AG20443 (cell line): ENCODE data around the gene TSPAN18.
A peak's percentile ranks its signal among the peaks of the same experiment; 100 is the strongest.

Experiments used
- DNase-seq: peaks from one replicate; pipeline ENCODE4 v3.0.0; 2012; ENCODE audit warnings: low spot score, mixed read lengths

Gene TSPAN18

DNA sequence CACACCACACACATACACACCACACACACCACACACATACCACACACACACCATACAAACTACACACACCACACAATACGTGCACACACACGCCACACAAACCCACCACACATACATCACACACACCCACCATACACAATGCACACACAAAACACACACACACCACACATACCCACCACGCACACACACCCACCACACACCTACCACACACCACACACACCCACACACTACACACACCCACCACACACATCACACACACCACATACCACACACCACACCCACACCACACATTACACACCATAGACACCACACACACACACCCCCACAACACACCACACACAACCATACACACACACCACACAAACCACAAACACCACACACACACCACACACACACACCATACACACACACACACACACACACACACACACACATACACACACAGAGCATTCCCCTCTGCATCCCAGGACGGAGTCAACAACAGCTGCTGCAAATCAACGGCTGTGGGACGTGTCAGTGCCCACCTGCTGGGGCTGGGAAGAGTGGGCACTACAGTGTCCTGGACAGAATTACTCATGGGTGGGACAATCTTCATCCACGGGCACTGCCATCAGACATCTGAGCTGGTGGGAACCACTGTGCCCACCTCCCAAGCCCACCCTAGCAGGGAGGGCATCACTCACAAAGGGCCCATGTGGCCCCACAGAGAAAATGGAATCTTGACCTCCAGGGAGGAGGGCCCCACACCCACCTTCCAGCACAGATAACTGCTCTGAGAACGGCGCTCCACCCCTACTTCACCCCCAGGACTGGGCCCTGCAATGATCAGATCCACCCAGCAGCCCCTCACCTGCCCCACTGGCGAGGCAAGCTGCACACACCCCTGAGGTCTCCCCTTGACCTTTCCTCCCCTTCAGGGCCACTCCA lies 215.5 kb downstream of the TSPAN18 start:
- DNase-seq: no peak

DNA sequence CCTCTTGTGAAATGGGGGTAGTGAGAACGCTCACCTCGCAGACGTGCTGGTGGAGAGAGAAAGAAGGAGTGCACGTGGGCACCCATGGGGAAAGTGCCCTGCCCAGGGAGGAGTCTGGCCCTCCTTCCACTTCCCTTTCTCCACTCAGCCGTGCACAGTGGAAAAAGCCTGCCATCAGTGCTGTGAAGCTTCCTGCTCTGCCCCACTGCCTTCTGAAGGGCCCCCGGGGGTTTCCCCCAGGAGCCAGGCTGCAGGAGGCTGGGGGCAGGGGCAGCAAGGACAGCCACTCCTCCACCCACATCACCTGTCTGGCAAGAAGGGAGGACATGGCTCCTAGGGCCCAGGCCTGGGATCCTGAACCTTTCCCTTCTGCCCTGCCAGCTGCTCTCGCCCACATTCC lies 216.4 kb downstream of the TSPAN18 start:
- no peak for DNase-seq

DNA sequence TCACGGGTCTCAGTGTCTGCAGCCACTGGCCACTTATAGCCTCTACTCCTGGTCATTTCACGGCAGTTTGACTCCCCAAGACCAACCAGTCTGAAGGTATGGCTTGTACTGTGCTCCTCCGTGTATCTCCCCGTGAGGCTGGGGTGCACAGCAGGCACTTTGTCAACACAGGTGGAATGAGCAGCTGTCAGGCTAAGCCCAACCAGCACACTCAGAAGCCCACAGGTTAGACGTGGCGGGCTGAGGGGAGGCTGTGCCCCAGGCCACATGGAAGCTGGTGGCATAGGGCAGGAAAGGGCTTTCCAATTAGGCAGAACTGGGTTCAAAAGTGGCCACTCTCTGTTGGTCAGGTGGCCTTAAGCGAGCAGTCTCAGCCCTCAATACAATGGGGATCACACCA lies 216.9 kb downstream of the TSPAN18 start:
- DNase-seq: no peak

DNA sequence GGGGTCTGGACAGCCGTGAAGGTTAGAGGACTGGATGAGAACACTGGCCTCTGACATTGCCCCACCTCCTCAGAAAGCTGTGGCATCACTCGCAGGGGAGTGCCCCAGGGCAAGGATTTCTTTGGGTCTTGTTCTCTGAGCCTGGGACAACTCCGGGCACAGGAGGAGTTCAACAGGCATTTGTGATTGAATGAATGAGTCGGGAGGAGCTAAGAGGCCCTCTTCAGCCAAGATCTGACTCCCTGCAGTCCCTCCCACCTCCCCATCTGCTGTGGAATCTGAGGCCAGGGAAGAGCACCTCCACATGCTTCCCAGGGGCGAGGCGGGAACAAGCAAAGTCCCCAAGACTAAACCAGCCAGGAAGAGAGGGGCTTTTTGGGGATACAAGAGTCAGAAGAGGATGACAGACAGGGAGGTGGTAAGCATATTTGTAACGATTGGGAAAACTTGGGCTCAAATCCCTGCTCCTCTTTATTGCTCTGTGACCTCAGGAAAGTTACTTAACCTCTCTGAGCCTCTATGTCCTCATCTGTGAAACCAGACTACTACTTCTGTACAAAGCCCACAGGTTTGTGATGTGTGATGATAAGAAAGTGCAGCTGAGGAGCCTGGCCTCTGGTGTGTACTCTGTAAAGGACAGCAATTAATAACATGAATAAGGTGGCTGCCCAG lies 217.6 kb downstream of the TSPAN18 start:
- no peak for DNase-seq

DNA sequence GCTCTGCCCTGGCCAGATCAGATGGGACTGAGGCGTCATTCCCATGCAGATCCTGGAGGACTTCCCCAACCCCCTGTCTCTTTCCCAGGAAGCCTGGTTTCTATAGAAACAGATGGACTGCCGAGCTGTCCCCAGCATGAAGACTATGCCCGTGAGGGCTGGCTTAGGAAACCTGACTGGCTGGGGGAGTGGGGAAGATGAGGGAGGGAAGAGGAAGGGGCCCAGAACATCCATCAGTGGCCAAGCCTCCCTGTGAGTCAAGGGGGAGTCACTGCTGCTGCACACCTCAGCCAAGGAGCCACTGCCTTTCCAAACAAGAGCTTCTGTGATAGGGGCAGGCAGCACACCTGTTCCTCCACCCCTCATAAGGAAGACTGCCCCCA lies 218.1 kb downstream of the TSPAN18 start:
- DNase-seq: no peak

DNA sequence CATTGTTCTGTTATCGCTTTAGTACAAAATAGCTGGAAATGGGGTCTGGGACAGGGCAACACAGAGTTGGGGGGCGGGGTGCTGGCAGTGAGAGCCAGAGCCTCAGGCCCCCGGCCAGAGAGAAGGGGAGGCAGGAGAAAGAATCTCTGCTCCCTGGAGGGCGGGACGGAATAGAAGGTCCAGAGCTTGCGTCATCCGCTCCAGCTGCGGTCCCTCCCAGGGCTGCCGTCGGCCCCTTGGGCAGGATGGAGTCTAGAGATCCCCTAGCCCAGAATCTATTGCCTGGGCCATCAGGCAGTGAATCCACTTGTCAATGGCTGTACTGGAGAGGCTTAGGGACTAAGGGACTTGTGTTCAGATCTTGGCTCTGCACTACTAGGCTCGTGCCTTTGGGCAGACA lies 218.9 kb downstream of the TSPAN18 start:
- DNase-seq: no peak

DNA sequence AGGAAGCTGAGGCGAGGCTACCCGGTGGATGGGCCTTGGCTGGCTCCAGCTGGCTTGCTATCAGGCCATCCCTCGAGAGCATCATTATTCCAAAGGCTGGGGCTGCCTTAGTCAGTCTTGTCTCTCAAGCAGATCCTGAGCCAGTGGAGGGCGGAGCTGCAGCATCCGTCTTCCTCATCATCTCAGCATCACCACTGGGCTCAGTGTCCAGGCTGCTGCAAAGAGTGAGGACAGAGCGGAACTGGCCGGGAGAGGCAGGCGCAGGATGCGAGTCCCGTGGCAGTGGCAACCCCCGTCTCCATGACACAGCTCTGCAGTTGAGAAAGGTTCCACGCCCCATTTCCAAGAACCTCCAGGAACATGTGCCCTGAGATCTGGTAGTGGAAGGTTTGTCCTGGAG lies 219.5 kb downstream of the TSPAN18 start:
- DNase-seq: peak; percentile 46

DNA sequence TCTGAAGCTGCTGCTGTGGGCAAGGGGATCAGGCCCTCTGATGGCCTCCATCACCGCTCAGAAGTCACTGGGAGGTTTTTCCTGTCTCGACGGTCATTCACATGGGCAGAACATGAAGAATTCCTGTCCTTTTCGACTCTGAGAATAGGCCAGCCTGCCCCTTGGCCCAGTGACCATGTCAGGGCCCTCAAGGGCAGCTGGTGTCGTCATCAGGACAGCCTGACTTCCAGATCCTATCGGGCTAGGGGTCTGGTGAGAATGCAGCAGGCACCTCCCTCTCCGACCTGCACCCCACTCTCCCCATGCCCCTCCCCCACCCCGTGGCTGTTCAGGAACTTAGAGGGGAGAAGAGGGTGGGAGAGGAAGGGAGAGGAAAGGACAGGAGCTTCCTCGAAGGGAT lies 220.4 kb downstream of the TSPAN18 start:
- DNase-seq: no peak

DNA sequence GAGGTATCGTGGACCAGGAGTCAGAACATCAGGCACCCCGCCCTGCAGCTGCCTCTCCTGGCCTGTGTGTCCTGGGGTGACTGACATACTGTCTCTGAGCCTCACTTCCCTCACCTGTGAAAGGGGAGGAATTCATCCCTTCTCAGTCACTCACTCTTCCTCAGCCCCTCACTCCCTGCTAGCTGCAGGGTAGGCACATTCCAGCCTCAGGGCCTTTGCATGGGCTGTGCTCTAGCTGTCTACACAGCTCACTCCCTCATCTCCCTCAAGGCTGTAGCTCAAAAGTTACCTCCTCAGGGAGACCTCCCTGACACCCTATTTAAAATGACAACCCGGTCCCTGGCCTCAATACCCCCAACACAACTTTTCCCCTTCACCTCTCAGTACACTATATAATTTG lies 221.4 kb downstream of the TSPAN18 start:
- no peak for DNase-seq

DNA sequence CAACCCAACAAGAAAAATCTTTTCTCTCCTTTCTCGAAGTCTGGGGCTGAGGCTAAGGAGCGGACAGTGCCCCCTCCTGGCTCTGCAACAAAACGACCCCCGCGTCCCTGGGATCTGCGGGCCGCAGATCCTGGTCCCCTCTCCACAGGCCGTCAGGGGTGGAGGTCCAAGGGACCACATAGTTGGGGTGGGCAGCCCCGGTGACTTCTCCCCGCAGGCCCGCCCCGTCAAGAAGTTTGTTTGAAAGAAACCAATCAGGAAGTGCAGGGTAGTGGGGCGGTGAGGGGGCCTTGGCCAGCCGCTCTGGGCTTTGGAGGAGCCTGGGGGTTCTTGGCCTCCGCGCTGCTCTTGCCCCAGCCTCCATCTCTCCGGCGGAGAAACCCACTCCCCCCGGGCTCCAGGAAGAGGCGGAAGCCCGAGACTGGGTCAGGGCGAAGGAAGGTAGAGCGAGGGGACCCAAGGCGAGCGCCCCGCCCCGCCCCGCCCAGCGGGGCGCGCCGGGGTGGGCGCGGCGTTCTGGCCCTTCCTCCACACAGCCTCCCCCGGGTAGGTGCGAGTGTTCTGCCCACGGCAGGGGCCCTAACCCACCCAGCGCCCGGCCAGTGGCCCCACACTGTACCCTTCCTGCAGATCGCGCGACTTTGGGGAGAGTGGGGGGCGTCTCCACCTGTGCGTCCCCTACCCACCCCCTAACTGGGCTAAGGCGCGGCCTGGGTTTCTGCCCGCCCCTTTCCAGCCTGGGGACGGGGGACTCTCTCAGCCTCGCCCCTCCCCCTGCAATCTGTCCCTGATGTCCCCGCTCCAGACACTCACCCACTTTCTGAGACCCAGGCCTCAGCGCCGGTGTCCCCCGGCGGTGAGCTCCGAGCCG lies 222.6 kb downstream of the TSPAN18 start:
- DNase-seq: peak; percentile 62

DNA sequence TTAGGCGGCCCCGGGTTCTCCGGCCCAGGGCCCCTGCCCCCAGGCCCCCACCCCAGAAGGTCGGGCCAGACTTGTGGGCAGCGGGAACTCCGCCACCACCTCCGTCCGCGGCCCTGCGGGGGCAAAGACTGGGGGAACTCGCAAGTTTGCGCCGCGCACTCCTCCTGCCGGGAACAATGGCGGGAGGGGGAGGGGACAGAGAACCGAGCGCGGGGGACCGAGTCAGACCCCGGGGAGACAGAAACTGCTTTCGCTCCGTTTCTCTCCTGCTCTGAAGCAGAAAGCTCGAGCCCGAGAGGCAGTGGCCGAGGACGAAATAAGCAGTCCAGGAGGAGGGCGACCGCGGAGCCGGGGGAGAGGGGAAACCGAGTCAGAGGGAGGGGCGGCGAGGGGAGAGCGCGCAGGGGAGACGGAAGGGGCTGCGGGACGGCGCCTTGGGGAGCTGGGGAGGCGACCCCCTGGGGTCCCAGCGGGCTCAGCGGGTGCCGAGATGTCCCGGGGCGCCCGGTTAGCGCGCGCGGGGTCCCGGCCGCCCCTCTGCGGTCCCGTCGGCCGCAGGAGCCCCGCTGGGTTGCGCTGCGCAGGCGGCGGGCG lies 223.4 kb downstream of the TSPAN18 start:
- DNase-seq: peak; percentile 28

DNA sequence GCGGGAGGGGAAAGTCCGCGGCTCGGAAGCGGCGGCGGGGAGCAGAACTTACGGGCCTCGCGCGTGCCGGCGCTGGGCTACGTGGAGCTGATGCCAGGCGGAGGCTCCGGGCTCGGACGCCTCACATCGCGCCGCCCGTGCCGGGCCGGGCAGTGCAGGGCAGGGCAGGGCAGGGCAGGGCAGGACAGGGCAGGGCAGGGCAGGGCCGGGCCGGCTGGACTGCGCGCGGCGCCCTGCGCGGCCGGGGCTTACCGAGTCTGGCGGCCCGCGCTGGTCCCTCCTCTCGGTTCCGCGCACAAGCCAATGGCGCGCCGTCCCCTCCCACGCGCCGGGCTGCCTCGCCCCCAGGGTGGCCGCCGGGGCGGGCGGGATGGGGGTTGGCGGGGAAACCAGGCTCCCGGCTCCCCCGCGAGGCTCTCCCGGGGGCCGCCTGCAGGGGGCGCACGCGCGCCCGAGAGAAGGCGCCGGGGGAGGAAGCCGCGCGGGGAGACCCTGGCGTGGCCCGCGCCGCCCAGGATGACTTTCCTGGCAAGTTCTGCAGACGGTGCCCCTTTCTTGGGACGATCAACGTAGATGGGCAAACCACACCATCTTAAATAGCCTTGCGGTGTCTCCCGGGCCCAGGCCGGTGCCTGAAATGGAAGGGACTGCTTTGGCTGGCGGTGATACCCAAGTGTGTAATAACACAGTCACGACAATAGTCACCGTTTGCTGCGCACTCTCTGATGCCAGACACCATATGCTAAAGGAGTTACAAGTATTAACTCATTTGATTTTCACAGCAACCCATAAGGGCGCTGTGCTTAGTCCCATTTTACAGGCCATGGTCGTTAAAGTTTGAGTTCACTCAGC lies 224.1 kb downstream of the TSPAN18 start, which contains the start of gene TP53I11:
TSS of gene TP53I11 (minus strand) at position 259 of the 852 bp plus-strand sequence. CDS start 12,548 bp downstream, outside the sequence.
- peak; percentile 95 for DNase-seq

DNA sequence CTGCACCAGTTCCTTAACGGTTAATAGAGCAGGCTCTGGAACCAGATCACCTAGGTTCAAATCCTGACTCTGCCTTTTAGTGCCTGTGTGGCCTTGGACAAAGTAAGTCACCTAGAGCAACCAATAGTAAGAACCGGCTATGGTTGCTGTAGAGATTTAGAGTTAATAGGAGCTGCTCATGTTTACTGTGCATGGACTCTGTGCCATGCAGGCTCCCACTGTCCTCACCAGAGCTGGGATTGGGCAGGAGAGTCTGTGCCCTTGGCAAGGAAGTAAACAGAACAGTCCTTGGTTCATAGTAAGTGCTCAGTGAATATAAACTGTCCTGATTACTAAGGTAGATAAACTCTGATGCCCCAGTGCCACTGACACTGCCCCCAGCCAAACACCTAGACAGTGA lies 225.3 kb downstream of the TSPAN18 start:
- no peak for DNase-seq

DNA sequence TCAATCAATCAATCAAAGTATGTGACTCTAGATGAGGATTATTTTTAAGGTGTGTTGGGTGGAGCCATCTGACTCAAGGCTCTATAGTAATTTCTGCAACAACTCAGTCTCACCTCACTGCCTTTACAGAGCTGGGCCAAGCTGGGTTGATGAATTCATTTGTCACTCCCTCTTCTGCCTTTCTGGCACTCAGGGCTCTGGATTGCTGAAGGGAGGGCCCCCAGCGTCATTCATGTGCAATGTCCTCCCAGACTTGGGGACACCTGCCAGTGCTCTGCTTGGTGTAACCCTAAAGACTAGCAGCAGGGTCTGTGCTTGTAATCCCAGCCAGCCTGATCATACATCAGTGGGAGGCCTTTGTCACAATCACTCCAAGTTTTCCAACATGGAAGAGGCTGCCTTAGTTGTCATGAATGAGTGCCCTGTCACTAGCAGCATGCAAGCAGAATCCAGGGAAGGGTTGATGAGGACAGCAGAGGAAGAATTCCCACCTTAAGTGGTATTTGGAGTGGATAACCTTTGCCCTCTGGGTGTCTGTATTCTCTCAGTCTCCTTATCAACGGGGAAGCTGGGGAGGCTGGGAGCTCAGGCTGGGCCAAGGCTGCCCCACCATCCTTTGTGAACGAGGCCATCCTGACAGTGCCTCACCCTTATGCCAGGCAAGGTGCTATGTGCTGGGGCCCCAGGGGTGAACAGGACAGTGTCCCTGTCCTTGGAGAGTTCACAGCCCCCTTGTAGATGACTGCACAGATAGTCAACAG lies 225.9 kb downstream of the TSPAN18 start:
- no peak for DNase-seq

DNA sequence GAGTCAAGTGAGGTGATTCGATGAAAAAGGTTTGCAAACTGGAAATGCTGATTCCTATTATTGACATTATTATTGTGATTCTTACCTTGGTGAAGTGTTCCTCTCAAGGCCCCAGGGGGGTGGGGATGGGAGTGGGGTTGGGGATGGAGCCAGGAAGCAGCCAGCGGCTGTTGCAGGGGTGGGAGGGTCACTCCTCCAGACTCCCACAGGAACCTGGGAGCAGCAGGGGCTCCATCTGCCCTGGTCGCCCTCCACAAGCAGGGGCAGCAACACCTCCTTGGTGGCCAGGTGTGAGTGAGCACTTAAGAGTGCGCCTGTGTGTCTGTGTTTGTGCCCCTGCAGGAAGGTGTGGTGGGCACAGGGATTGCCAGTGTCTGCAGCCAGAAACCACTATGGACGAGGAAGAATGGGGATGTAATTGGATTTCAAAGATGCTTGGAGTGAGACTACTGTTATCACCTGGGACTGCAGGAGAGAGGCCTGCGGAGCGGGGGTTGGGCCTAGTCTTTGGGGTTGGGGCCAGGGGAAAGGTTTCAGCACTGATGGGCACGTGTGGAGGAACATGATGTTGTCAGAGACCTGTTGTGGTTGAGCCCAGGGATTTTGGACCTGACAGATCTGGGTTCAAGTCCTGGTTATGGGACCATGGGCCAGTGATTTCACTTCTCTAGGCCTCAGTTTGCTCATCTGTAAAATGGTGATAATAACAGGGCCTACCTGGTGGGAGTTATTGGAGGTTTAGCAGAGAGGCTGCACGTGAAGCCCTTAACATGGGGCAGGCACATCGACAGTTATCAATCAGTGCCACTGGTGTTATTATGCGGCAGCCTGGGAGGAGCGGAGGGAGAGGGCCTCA lies 227.5 kb downstream of the TSPAN18 start:
- no peak for DNase-seq

DNA sequence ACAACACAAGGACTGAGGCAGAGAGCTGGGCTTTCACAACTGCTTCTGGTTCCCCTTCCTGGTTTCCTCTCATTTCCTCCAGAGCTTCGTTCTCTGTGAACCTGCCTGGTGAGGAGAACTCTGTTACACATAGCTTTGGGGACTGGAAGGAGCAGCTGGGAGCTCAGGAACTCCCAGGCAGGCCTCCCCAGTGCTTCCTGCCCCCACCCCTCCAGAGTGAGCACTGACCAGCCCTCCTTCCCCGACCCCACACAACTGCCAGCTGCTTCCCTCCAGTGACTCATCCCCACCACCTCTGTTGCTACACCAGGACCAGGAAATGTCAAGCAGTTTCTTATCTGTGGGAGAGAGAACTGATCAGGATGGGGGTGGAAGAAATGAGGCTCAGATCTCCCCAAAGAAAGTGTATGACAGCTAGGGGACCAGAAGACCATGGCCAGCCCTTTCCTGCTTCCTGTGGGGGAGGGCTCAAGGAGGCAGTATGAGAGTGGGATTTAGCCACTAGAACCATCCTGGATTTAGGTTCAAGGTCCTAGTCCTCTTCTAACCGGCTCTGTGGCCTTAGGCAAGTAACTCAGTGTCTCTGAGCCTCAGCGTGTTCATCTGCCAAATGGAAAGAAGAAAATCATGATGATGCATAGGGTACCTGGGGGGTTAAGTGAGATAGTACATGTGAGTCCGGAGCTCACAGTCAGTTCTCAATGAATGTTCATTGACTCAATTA lies 228.4 kb downstream of the TSPAN18 start:
- peak; percentile 83 for DNase-seq

DNA sequence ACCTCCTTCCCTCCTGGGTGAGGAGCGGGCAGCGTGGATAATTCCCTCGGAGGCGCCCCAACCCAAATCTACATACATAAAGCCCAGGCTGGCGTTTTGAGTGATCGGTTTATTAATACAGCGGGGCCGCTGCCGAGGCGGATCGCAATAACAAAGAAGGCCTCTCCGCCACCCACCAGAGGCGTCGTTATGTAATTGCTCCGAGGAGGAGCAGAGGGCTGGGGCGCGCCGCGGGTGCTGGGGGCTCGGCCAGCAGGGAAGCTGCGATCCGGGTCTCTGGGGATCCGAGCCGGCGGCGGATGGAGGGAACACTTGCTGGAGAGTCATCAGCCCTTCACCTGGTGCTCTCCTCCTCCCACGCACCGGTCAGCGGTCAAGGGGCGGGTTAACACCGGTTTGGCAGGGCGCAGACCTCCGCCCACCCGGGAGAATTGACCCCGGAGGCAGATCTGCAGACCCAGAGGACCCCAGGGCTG lies 230.3 kb downstream of the TSPAN18 start:
- no peak for DNase-seq

DNA sequence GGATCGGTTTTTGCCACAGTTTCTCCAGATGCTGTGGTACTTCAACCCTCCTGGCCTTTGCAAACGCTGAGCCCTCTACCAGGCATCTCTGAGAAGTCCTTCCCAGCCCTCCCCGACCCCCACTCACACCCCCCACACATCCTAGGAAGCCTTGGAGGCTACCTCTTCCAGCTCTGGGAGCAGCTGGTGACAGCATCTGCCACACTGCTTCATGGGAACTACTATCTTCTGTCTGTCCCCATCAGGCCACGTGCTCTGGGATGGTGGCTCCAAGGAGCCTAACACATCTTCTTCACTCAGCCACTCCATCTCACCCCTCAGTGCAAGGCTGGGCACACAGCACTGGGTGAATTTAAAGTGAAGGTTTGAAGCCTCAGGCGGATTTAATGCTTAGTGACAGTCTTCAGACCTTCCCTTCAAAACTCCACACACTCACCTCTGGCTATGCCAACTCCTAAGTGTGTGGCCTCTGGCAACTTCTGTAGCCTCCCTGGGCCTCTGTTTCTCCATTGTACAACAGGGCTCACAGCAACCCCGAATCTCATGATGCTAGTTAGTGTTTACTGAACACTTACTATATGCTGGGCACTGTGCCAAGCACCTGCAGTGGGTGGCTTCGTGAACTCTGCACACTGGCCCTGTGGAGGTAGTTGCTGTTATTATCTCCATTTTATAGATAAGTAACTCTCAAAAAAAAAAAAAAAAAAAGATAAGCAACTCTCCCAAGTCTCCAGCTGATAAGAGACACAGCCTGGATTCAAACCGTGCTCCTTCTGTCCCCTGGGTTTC lies 231.2 kb downstream of the TSPAN18 start:
- DNase-seq: no peak
